ENCODE measurements around the gene KCNK5. TPM values are rescaled to one million over a fixed set of nuclear protein-coding genes. Genes with fewer than 3 reads are reported as not detected.

The KCNK5 gene
- total RNA-seq, 1 donor from 2014 or later, result 15.6 TPM

- intact Hi-C loops (cut with DNase I), result loop anchor here (2.0 kb wide), 1 partner anchor 136 kb away; no protein-coding TSS in a partner anchor
- peak; percentile 94 for DNase-seq (ENCODE audit: low spot score)
- ATAC-seq, result peak; percentile 92
Measured at GRCh38 chr6:39166189-39166911, 62.9 kb downstream of the KCNK5 start.

DNA sequence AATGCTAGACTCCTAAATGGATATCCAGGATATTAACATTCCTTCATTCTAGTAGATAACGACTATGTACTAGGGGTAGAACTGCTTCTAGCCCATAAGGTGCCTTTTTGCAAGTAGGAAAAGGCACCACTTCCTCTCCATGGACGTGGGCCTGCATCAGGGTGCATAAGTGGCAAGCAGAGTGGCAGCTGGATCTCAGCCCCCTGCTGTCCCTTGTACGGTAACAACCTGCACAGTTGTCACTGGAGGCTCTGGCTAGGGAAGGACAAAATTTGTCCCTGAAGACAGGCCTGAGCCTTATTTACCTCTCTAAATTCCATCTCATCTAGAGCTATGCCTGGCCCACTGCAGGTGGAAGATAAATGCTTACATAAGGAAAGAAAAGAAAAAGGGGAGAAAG lies 71.8 kb downstream of the KCNK5 start:
- intact Hi-C loops (cut with DNase I), result no loop called here
- DNase-seq (ENCODE audit: low spot score) (no peak), ATAC-seq (no peak)

GRCh38 chr6:39156801-39157200 lies 72.5 kb downstream of the KCNK5 start:
- intact Hi-C loops (cut with DNase I), result no loop called here
- no peak for DNase-seq (ENCODE audit: low spot score)
- ATAC-seq, result no peak

GRCh38 chr6:39154705-39155104 lies 74.6 kb downstream of the KCNK5 start:
- intact Hi-C loops (cut with DNase I), result no loop called here
- DNase-seq (ENCODE audit: low spot score) (no peak), ATAC-seq (no peak)

DNA sequence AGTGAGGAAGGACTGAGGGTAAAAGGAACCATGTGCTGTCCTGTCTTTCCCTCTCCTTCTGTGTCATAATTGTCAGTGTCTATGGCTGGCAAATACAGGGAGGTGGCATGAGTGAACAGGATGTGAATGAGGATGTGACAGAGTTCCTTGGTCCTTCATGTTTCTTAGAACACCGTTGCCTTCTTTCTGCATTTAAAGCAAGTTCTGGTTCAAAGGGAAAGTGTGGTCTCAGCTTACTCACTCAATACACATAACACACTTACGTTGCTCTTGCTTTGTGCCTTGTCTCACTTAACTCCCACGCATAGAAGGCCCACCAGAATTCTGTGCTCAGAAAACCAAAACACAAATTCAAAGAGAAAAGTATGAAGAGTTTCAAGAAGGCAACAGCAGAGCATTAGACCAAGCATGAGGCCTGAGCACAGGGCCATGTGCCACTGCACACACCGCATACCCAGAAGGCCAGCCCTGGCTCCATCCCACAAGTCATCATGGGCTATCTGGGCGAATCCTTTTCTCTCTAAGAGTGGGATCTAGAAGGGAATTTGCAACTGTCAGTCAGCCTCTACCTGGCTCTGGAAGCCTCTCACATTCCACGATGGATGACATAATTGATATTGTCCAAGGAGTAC lies 75.4 kb downstream of the KCNK5 start:
- no peak for DNase-seq (ENCODE audit: low spot score)
- ATAC-seq, result no peak
- intact Hi-C loops (cut with DNase I), result no loop called here

- intact Hi-C loops (cut with DNase I), result no loop called here
- ATAC-seq (no peak), DNase-seq (ENCODE audit: low spot score) (no peak)
Measured at GRCh38 chr6:39152262-39152661, 77.0 kb downstream of the KCNK5 start.

GRCh38 chr6:39151211-39151610 lies 78.1 kb downstream of the KCNK5 start:
- intact Hi-C loops (cut with DNase I), result no loop called here
- DNase-seq (ENCODE audit: low spot score) (no peak), ATAC-seq (no peak)

- no peak for ATAC-seq
- intact Hi-C loops (cut with DNase I), result no loop called here
Measured at GRCh38 chr6:39144481-39145173, 84.6 kb downstream of the KCNK5 start.

DNA sequence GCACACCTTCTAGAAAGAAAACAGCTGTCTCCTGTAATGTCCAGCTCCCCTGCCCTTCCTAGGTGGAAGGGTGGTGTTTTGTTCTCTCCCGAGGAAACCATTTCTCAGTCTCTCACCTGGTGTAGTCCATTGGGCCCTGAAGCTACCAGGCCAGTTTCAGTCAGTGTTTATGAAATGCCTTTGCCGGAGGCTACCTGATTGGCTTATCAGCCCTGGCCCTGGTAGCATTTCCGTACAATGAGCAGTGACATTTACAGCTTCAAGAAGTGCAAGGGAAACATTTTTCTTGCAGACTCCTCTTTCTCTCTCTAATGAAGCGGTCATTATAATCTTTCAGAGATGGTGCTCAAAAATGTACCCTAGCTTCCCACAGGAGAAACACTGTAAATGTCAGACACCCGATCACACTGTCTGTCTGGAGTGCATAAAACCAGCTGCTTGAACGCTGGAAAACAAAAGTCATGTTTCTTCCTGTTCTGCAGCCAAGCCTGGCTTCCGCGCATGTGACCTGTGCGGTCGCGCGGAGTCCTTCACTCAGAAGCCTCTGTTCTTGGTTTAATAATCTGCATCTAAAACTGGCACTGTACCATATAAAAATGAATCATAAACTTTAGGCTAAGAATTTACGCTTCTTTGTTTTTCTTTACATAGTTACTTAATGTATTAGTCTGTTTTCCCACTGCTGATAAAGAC lies 85.9 kb downstream of the KCNK5 start:
- DNase-seq (ENCODE audit: low spot score) (no peak), ATAC-seq (no peak)
- intact Hi-C loops (cut with DNase I), result no loop called here

More at GRCh38 chr6:39144481-39145173, 84.6 kb downstream of the KCNK5 start:
- no peak for DNase-seq (ENCODE audit: low spot score)

- intact Hi-C loops (cut with DNase I), result no loop called here
- no peak for ATAC-seq
- DNase-seq (ENCODE audit: low spot score), result no peak
Measured at GRCh38 chr6:39140556-39141167, 88.6 kb downstream of the KCNK5 start.

Other genes starting within 250 kb of the KCNK5 start
- 1.6 TPM for gene GLP1R, start 180.7 kb downstream of the KCNK5 start, total RNA-seq
- 15.3 TPM for gene SAYSD1, start 114.3 kb downstream of the KCNK5 start, total RNA-seq
- gene KCNK17, start 84.9 kb upstream of the KCNK5 start, total RNA-seq, result 2.6 TPM
- gene KCNK16, start 93.2 kb upstream of the KCNK5 start, total RNA-seq, result not detected

Data from sciatic nerve (tissue), 2 donors.